ENCODE measurements around the gene HOXC5.

Gene HOXC5

DNA sequence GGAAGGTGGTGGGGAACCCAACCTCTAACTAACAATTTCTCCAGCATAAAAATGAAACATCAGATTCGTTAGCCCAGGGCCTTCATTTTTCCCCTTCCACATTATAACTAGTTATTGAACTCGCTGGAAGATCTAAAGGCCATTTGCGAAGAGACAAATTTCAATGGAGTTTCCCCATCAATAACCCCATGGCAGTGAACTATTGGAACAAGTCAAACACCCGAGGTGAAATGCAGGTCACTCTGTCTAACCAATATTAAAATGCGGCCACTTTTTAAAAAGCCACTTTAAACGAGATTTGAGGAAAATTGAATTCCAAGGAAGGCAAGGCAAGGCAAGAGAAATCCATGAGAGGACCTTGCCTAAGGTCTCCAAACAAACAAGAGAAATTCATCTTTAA, 16.3 kb downstream of the HOXC5 start:
- DNase-seq = no peak

DNA sequence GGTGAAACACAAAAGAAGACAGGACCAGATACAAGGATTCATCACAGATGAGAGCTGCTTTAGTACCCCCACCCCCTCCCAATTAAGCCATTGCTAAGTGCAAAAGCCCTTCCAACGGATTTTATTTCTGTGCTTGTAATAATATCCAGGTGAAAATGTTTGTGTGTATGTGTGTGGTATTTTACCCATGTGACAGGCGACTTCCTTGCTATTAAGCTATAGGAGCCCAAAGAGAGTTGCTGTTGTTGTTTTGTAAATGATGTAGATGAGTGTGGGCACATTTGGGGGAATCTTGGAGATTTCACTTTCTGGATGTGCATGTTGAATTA, 17.6 kb downstream of the HOXC5 start:
- no peak for DNase-seq

DNA sequence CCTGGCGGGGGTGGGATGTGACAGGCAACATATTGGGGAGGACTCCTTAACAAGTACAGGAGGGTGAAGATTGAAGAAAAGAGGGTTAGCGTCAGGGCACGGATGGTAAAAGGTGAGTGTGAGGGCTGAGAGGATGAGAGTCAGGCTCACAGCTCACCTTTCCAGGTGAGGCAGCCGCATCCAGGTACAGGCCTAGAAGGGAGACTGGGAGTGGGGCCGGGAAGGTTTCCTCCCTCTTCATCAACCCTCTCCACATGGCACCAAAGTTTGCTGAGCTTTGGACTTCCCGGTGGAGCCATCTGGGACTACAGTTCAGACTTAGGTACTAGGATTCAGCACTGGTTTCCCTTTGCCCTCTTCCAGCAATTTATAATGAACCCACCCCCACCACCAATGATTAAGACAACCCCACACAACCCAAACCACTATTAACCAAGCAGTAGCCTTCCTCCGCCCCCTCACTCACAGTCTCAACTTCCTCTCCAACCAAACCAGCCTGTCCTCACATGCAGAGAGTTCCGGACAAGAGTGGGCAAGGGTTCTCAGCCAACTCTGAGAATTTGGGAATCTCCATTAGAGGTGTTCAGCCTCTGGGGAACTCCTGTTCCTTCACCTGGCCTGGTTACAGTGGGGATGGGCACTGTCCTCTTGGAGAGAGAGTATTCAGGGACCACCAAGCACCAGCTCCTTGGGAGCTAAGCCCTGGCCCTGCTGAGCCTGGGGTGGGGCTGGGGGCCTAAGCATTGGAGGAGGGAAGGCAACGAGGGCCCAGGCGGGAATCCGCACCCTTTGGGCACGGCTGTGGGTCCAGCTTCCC, 18.4 kb downstream of the HOXC5 start:
- no peak for DNase-seq

DNA sequence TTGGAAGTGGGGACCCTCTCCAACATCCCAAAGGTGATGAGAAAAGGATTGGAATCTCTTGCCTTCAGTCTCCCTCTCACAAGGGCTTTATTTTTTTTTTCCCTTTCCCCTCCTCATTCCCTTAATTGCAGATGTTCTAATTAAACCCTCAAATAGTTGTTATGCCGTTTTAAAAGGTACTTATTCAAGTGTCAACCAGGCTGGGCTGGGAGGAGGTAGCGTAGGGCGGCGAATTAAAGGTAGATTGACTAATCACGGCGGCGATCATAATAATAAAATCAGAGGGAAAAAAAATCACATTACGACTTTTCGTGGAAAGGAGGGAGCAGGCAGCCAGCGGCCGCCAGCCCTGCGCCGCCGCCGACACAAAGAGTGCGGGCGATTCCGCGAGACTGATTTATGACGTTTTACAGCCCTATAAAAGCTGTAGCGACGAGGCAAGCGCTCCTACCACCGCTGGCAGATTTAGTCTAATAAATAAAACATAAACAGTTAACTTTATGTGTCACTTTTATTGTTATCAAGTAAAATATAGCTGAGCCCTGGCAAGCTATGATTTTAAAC, 19.1 kb downstream of the HOXC5 start:
- no peak for DNase-seq

DNA sequence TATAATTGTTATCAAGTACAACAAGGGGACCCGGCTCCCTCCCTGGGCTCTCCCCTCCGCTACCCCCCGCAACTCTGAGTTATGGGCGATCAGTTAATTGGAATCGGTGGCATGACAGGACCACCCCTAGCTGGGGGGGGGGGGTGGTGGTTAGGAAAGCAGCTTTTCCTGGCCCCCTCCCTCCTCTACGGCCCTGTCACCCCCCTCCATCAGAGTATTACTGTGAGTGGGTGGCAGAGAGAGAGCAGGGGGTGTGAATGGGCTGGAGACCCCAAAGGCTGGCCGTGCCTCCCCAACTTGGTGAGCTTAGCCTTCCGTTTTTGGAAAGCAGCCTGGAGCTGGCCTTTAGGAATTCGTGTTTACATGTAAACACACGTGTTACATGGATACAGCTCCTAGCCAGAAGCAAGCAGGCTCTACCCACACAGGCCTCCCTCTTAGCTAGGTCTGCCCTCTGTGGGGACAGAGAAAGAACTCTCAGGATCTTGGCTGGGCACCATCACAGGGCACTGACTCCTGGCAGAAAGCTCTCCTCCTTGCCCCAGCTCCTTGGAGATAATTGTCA, 19.7 kb downstream of the HOXC5 start:
- no peak for DNase-seq

DNA sequence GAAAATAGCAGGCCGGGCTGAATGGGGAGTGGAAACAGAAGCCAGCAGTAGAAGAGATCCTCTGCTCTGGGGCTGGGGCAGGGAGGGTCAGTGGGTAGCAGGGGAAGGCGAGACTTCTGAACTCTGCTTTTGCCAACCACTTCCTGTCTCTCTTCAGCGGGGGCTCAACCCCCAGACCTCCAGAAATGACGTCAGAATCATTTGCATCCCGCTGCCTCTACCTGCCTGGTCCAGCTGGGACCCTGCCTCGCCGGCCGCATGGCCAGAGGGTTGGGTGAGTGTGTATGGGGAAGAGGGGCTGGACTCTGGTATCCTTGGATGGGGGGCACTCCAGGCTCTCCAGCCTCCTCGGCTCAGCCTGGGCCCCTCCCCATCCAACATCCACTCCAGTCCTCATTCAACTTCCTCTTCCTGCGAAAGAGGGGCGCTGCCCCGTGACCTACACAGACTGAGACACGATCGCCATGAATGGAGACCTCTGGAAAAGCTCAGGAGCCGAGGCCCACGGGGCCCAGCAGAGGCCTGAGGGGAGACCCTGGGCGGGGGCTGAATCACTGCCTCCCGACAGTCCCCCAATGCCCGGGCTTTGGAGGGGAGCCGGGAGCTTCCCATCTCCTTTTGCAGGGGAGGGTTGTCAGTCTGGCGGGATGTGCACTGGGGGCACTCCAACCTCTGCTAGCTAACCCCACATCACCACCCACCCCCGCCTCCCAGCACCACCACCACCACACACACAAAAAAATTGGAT, 20.3 kb downstream of the HOXC5 start:
- no peak for DNase-seq

DNA sequence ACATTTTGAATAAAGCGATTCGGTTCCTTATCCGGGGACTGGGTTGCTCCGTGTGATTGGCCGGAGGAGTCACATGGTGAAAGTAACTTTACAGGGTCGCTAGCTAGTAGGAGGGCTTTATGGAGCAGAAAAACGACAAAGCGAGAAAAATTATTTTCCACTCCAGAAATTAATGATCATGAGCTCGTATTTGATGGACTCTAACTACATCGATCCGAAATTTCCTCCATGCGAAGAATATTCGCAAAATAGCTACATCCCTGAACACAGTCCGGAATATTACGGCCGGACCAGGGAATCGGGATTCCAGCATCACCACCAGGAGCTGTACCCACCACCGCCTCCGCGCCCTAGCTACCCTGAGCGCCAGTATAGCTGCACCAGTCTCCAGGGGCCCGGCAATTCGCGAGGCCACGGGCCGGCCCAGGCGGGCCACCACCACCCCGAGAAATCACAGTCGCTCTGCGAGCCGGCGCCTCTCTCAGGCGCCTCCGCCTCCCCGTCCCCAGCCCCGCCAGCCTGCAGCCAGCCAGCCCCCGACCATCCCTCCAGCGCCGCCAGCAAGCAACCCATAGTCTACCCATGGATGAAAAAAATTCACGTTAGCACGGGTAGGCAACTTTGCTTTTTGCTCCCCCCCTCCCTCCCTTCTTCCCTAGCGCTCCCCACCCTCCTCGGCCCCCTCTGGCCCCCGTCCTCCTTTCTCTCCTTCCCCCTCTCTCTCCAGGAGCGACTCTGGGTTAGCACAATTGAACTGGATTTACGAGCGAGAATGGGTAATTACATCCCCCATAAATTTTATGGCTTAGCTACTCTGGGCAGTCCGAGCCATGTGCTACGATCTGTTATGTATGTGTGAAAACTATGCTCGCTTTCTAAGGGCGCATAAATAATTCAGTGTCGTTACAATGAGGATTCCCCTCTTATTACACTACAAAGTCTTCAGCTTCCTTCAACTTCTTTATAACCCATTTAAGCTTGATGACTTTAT, 21.2 kb downstream of the HOXC5 start, which contains the start of gene HOXC4:
HOXC4 (plus strand) TSS at position 85 of the 991 bp plus-strand sequence; CDS start at position 173, 88 bp downstream.
- DNase-seq = no peak

DNA sequence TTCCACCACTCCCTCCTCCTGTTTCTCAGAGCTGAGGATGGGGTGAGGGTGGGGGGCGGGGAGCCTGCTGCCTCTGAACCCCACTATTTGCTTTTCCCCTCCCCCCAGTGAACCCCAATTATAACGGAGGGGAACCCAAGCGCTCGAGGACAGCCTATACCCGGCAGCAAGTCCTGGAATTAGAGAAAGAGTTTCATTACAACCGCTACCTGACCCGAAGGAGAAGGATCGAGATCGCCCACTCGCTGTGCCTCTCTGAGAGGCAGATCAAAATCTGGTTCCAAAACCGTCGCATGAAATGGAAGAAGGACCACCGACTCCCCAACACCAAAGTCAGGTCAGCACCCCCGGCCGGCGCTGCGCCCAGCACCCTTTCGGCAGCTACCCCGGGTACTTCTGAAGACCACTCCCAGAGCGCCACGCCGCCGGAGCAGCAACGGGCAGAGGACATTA, 21.9 kb downstream of the HOXC5 start:
- no peak for DNase-seq

DNA sequence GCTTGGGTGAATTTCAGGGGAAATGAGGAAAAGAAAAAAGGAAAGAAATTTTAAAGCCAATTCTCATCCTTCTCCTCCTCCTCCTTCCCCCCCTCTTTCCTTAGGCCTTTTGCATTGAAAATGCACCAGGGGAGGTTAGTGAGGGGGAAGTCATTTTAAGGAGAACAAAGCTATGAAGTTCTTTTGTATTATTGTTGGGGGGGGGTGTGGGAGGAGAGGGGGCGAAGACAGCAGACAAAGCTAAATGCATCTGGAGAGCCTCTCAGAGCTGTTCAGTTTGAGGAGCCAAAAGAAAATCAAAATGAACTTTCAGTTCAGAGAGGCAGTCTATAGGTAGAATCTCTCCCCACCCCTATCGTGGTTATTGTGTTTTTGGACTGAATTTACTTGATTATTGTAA, 22.7 kb downstream of the HOXC5 start:
- DNase-seq = no peak

DNA sequence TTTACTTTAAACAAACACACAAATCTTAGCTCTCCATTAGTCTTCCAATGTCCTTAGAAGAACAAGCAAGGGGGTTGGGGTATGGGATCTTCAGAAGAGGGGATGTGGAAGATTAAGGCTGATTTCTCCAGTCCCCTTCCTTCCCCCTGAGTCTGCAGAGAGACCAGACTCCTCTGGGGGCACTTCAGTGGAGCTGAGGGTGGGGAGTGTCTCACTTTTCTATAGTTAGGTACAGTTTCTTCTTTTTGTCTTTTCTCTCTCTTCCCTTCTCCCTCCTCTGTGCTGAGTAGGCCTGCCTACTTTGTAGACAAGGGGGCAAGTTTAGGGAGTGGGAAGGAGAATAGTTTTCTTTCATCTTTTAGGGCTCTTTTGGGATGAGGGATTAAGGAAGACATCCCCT, 23.3 kb downstream of the HOXC5 start:
- DNase-seq = no peak

DNA sequence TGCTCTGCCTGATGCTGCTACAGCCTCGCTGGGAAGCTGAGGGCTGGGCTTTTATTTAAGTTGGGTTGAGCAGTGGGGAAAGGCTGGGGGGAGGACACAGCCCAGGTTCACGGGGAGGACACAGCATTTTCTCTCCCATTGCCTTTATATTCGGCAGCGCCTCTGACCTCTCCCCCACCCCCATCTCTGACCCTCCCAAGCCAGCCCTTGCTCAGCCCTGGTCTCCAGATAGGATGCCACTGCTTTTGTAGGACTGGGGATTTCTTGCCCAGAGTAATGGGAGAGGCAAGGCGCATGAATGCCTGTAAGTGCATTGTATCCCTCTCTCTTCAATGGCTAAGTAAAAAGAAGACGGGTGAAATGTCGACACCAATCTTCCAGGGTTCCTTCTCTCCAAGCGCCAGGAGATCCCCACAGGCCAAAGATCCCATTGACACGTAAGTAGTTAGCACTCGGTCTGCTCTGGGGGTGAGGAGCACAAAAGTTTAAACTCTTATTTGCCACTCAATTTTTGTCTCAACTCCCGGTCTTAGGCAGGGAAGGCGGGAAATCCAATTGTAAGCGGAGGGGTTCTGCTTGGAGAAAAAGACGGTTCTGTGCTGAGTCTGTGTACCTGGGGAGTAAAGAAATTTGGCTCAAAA, 25.4 kb downstream of the HOXC5 start:
- DNase-seq = no peak

DNA sequence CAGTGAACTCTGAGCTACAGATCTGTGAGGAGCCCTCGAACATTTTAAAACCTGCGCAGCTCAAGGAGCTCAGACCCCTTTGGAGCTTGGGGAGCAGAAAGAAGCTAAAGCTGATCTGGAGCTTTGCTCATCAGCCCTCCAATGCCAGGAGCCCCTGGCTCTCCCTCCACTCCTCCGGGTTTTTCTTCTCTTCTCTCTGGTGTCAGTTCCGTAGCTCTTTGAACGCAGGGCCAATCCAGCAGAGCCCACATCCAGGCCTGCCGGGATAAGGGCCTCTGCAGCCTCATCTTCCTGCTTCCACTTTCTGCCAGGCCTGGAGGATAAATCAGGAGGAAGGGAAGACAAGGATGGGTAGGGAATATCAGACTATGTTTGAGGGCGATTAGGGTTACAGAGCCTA, 26.8 kb downstream of the HOXC5 start:
- DNase-seq = no peak

DNA sequence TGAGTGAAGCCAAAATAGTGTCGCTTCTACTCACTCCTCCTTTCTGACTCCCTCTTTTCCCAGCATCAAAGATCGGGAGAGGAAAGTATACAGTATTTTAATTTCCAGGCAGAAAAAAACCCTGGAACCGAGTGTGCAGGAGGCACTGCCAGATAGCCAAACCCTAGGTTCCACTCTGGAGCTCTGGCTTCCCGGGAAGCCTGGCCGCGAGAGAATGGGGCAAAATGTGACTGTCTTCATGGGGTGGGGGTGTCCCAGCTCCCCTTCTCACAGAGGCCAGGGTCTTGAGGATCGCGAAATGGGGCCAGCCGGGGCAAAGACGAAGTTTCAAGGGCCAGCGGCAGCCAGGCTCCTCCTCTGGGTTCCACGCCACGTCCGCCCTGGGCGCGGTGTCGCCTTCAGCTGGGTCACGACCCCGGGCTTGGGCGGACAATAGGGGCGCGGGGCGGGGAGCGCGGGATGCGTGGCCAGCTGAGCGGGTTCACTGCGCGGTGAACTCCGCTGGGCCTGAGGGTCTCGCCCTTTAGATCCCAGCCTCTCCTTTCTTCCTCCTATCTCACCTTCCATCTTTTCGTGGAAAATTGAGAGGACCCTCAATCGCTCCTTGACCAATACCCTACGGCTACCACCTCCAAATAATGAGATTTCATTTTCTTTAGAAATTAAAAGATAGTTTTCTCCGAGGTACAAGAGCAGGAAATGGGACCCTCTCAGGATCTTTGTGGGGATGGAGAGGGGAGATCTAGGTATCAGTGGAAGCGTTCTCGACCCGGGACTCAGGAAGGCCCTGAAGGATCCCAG, 27.5 kb downstream of the HOXC5 start:
- no peak for DNase-seq

DNA sequence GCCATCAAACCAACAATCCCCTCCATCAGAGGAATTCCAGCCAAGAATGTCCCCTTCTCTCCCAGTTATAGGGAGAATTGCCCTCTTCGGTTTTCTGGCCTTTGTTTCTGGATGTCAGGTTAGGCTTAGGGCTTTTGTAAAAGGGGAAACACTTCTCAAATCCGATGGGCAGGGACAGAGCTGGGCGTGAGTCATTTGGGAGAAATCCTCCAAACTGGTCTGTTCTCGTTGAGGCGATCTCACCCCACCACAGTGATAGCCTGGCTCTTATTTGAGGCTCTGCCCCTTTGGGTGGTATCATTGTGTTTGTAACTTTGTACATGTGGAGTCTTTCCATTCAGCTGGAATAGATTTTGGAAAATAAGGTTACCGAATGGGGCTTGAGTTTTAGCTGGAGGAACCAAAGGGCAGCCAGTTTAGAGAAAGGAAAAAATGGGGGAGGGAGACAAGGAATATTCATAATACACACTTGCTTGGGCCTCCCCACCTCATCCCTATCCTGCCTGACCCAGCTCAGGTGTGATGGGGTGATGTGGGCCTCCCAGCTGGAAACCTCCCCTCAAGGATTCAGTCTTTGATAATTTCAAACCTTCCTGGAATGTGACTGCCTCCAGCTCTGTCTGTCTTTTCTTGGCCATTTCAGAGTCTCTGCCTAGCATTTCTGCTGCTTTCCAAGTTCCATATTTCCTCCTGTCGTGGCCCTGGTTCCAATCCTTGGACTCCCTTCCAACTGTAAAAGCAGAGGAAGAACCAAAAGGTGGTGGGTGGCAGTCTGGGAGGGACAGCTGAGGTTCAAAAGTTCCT, 28.3 kb downstream of the HOXC5 start:
- DNase-seq = no peak

DNA sequence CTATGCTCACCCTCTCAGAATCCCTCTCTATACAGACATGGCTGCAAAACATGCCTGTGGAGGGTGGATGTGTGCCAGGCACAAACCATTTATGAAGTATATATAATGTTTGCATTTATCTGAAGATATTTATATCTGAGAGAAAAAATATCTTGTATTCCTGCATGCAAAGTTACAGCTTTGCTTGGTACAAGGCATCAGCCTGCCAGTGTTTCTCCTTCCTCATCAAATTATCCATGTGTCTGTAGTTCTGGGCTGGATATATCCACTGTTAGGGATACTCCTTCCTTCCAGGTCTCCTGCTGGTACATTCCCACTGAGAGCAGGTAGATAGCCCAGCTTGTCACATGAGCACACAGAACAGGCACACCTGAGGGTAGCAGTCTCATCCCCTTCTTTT, 32.8 kb downstream of the HOXC5 start:
- no peak for DNase-seq

DNA sequence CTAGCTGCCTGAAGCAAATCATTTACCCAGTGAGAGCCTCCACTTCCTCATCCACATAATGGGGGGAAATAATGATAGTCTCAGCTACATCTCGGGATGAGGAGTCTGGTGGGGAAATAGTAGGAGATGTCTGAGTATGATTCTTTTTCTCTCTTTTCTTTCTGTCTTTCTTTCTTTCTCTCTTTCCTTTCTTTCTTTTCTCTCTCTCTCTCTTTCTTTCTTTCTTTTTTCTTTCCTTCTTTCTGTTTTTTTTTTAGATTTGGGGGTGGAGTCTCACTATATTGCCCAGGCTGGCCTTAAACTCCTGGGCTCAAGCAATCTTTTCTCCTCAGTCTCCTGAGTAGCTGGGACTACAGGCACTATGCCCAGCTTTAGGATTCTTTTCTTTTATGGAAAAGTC, 33.6 kb downstream of the HOXC5 start:
- DNase-seq = no peak

DNA sequence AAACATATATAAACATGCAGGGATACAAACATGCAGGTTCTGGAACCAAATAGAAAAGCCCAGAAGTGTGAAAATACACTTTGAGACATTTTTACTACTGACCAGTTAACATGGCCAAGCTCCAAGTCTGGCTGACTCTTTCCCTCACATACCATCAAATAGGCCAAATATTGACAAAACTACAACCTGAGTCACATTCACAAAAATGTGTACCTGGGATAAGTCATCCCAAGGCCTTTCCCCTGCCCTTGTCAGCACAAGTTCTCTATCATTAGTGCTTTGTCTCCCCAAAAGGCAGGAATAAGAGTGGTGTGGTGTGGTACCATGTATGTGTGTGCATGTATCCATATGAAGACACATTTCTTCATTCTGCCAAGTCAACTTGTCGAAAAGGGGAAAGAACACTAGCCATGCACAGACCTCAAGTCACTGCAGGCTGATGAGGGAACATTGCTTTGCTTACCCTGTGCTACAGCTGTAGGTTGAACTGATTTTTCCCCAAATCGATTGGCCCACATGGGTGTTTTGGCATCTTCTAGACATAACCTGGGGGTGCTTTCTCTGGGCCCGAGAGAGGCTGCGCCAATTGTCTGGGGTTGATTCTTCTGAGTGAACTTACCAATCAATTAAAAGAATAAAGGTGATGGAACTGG, 35.7 kb downstream of the HOXC5 start:
- no peak for DNase-seq

DNA sequence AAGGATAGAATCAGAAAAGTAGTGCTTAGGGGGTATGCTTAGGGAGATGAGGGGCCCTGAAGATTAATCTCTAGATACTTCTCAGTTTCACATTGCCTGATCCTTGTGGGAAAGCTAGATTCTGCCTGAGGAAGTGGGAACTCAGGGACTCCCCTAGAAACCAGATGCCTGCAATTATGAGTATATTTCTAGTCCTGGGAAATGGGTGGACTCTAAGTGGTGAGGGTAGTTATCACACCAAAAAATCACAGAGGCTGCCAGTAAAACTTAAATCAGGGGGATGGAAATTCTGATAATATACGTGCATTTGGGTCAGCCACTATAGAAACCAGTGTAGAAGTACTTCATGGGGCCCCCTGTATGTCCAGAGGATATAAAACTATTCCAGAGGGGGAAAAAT, 39.1 kb downstream of the HOXC5 start:
- no peak for DNase-seq

DNA sequence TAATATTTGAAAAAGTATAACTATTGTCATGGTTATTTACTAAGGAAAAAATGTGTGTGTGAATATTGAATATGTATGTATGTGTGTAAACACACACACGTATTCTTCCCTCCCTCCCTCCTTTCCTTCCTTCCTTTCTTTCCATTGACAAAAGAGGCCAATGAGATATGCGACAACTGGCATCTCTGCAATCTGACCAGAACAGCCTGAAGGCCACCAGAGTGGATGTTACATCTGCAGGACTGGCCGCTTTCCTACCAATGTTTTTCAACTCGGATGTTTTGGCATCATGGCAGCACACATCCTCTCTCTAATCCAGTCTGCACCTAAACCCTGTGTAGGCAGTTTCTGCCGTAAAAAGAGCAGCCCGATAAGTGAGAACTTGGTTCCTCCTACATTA, 41.5 kb downstream of the HOXC5 start:
- DNase-seq = no peak

DNA sequence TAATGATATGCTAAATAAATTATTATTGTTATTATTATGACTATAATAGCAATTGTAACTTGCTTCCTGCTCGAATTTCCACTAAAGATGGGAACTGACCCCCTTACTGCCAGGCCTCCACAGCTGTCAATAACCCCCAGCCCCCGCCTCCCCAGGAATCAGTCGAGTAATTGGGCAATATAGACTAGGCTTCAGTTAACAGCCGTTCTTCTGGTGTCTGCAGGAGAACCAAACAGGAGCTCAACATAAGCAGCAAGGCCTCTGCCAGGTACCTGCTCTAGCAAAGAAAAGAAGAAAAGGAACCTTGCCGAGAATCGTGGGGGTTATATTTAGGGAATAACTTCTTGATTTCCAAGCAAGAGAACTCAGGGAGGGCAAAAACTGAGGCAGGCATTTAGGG, 42.6 kb downstream of the HOXC5 start:
- no peak for DNase-seq
